ENCODE data around the gene ACKR3. TPM values are rescaled to one million over a fixed set of nuclear protein-coding genes. Genes with fewer than 3 reads are reported as not detected.
A peak's percentile ranks its signal among the peaks of the same experiment; 100 is the strongest.

ACKR3 gene
- total RNA-seq (7.1 TPM), polyA plus RNA-seq (13.9 TPM)
- long read RNA-seq, donor 1, partial matches to known transcripts, result 0 of 1 reads
- long read RNA-seq, donor 1, other reads (novel, unspliced or antisense), result 0 of 1 reads
- long read RNA-seq, donor 2, partial matches to known transcripts, result 0 of 2 reads
- long read RNA-seq, donor 2, other reads (novel, unspliced or antisense), result 0 of 2 reads
- long read RNA-seq, donor 3, partial matches to known transcripts, result 0 of 3 reads
- long read RNA-seq, donor 3, other reads (novel, unspliced or antisense), result 0 of 3 reads
- long read RNA-seq, donor 4, partial matches to known transcripts, result 0 of 2 reads
- long read RNA-seq, donor 4, other reads (novel, unspliced or antisense), result 0 of 2 reads
- long read RNA-seq, donor 5, transcript ACKR3-201 (2 exons, 2,203 nt), result major isoform, 8 of 8 reads
- long read RNA-seq, donor 5, partial matches to known transcripts, result 0 of 8 reads
- long read RNA-seq, donor 5, other reads (novel, unspliced or antisense), result 0 of 8 reads
- long read RNA-seq, donor 6, partial matches to known transcripts, result 0 of 1 reads
- long read RNA-seq, donor 6, other reads (novel, unspliced or antisense), result 0 of 1 reads
- long read RNA-seq, donor 7, partial matches to known transcripts, result 0 of 2 reads
- long read RNA-seq, donor 7, other reads (novel, unspliced or antisense), result 0 of 2 reads
- long read RNA-seq, donor 8, result 0 reads
- long read RNA-seq, donor 9, transcript ACKR3-201 (2 exons, 2,203 nt), result major isoform, 6 of 6 reads
- long read RNA-seq, donor 9, partial matches to known transcripts, result 0 of 6 reads
- long read RNA-seq, donor 9, other reads (novel, unspliced or antisense), result 0 of 6 reads
- long read RNA-seq, donor 10, partial matches to known transcripts, result 0 of 4 reads
- long read RNA-seq, donor 10, other reads (novel, unspliced or antisense), result 0 of 4 reads

GRCh38 chr2:236569573-236569973 is at the start of gene ACKR3:
TSS of gene ACKR3 (plus strand) at chr2:236569825. CDS start at chr2:236580466, 10,641 bp downstream.
- Histone ChIP-seq H3K27ac (ENCODE audit: low read depth in 1 of 2, low read length in 1 of 2) (no peak within 1 kb of the TSS), H3K36me3 (ENCODE audit: control insufficient read depth in 2 of 2, insufficient read depth in 2 of 2, low read length in 1 of 2) (no peaks in the 10 kb centered on the region), H3K4me3 (ENCODE audit: low read length in 2 of 2) (peak within 1 kb of the TSS; percentile 42 to 50), H3K4me1 (ENCODE audit: control insufficient read depth in 2 of 2, insufficient read depth in 2 of 2, low read length in 2 of 2) (peaks cover 10 to 46% of the 10 kb centered on the region in 2 donors), H3K27me3 (ENCODE audit: control insufficient read depth in 2 of 2, insufficient read depth in 1 of 2, low read length in 1 of 2) (peaks cover 0 to 15% of the 10 kb centered on the region in 2 donors), H3K9me3 (ENCODE audit: control insufficient read depth in 2 of 2, insufficient read depth in 1 of 2, low read length in 1 of 2) (no peaks in the 10 kb centered on the region)
- peak in 8 of 9 donors; percentile 64 to 94 (median 82) for DNase-seq (ENCODE audit: low read depth in 6 of 9, low spot score in 9 of 9)
- WGBS, result 28% methylated on average over 10 of the region's 10 CpGs

- H3K4me1 ChIP-seq (ENCODE audit: control insufficient read depth in 2 of 2, insufficient read depth in 2 of 2, low read length in 2 of 2), result no peaks in the 10 kb centered on the region
- H3K4me3 ChIP-seq (ENCODE audit: low read length in 2 of 2), result no peak overlapping the region
- H3K27me3 ChIP-seq (ENCODE audit: control insufficient read depth in 2 of 2, insufficient read depth in 1 of 2, low read length in 1 of 2), result no peaks in the 10 kb centered on the region
- H3K27ac ChIP-seq (ENCODE audit: low read depth in 1 of 2, low read length in 1 of 2), result no peak overlapping the region
- DNase-seq (ENCODE audit: low read depth in 6 of 9, low spot score in 9 of 9), result no peak
- no peaks in the 10 kb centered on the region for H3K9me3 ChIP-seq (ENCODE audit: control insufficient read depth in 2 of 2, insufficient read depth in 1 of 2, low read length in 1 of 2)
- no peaks in the 10 kb centered on the region for H3K36me3 ChIP-seq (ENCODE audit: control insufficient read depth in 2 of 2, insufficient read depth in 2 of 2, low read length in 1 of 2)
These were observed 48.1 kb upstream of the ACKR3 start for GRCh38 chr2:236521556-236521955.

GRCh38 chr2:236523249-236523648 is 46.4 kb upstream of the ACKR3 start:
- Histone ChIP-seq H3K27me3 (ENCODE audit: control insufficient read depth in 2 of 2, insufficient read depth in 1 of 2, low read length in 1 of 2) (no peaks in the 10 kb centered on the region), H3K4me3 (ENCODE audit: low read length in 2 of 2) (no peak overlapping the region), H3K9me3 (ENCODE audit: control insufficient read depth in 2 of 2, insufficient read depth in 1 of 2, low read length in 1 of 2) (no peaks in the 10 kb centered on the region), H3K36me3 (ENCODE audit: control insufficient read depth in 2 of 2, insufficient read depth in 2 of 2, low read length in 1 of 2) (no peaks in the 10 kb centered on the region), H3K27ac (ENCODE audit: low read depth in 1 of 2, low read length in 1 of 2) (no peak overlapping the region), H3K4me1 (ENCODE audit: control insufficient read depth in 2 of 2, insufficient read depth in 2 of 2, low read length in 2 of 2) (peaks cover 0 to 3% of the 10 kb centered on the region in 2 donors)
- DNase-seq (ENCODE audit: low read depth in 6 of 9, low spot score in 9 of 9), result no peak

DNA sequence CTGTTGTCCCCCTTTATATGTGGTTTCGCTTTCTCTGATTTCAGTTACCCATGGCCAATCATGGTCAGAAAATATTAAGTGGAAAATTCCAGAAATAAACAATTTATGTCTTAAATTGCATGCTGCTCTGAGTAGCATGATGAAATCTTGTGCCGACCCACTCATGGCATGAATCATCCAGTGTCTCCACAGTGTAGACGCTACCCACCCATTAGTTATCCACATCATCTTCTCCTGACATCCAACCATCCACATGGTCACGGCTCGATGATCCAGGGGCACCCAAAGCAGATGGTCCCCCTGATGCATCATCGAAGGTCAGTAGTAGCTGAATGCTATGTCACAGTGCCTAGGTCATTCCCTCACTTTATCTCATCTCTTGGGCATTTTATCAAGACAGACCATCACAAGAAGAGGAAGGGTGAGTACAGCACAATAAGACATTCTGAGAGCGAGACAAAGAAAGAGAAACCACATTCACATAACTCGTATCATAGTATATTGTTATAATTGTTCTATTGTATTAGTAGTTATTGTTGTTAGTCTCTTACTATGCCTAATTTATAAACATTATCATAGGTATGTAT is 44.1 kb upstream of the ACKR3 start:
- Histone ChIP-seq H3K4me3 (ENCODE audit: low read length in 2 of 2) (no peak overlapping the region), H3K27ac (ENCODE audit: low read depth in 1 of 2, low read length in 1 of 2) (no peak overlapping the region), H3K9me3 (ENCODE audit: control insufficient read depth in 2 of 2, insufficient read depth in 1 of 2, low read length in 1 of 2) (no peaks in the 10 kb centered on the region), H3K36me3 (ENCODE audit: control insufficient read depth in 2 of 2, insufficient read depth in 2 of 2, low read length in 1 of 2) (no peaks in the 10 kb centered on the region), H3K4me1 (ENCODE audit: control insufficient read depth in 2 of 2, insufficient read depth in 2 of 2, low read length in 2 of 2) (peaks cover 0 to 3% of the 10 kb centered on the region in 2 donors), H3K27me3 (ENCODE audit: control insufficient read depth in 2 of 2, insufficient read depth in 1 of 2, low read length in 1 of 2) (no peaks in the 10 kb centered on the region)
- no peak for DNase-seq (ENCODE audit: low read depth in 6 of 9, low spot score in 9 of 9)
- WGBS, result 98% methylated on average over 8 of the region's 8 CpGs

- H3K36me3 ChIP-seq (ENCODE audit: control insufficient read depth in 2 of 2, insufficient read depth in 2 of 2, low read length in 1 of 2), result no peaks in the 10 kb centered on the region
- peaks cover 8 to 11% of the 10 kb centered on the region in 2 donors for H3K4me1 ChIP-seq (ENCODE audit: control insufficient read depth in 2 of 2, insufficient read depth in 2 of 2, low read length in 2 of 2)
- DNase-seq (ENCODE audit: low read depth in 6 of 9, low spot score in 9 of 9), result no peak
- H3K9me3 ChIP-seq (ENCODE audit: control insufficient read depth in 2 of 2, insufficient read depth in 1 of 2, low read length in 1 of 2), result no peaks in the 10 kb centered on the region
- WGBS, result 99% methylated on average over 14 of the region's 14 CpGs
- H3K27ac ChIP-seq (ENCODE audit: low read depth in 1 of 2, low read length in 1 of 2), result no peak overlapping the region
- H3K27me3 ChIP-seq (ENCODE audit: control insufficient read depth in 2 of 2, insufficient read depth in 1 of 2, low read length in 1 of 2), result no peaks in the 10 kb centered on the region
- H3K4me3 ChIP-seq (ENCODE audit: low read length in 2 of 2), result no peak overlapping the region
These were observed 43.0 kb upstream of the ACKR3 start for GRCh38 chr2:236526455-236527158.

DNA sequence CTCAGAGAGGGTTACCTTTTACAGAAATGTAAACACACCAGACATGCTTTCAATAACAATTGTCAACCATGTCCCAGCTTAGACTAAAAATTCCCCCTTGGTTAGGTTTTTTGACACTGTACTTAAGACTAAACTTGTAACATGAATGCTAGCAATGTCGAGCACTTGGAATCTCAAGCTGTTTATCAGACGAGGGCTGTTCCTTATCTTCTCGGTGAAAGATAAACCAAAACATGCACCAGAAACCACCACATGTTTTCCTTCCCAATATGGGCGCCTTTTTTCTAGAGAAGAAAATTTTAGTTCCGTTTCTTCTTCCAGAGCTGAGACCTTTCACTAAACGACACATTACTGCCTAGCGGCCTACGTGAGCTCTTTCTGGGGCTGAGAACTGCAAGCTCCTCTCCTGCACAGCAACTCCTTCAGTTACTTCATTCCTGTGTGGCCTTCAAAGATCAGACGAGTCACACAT is 42.4 kb upstream of the ACKR3 start:
- Histone ChIP-seq H3K27ac (ENCODE audit: low read depth in 1 of 2, low read length in 1 of 2) (no peak overlapping the region), H3K4me1 (ENCODE audit: control insufficient read depth in 2 of 2, insufficient read depth in 2 of 2, low read length in 2 of 2) (peaks cover 14 to 17% of the 10 kb centered on the region in 2 donors), H3K36me3 (ENCODE audit: control insufficient read depth in 2 of 2, insufficient read depth in 2 of 2, low read length in 1 of 2) (no peaks in the 10 kb centered on the region), H3K4me3 (ENCODE audit: low read length in 2 of 2) (no peak overlapping the region), H3K9me3 (ENCODE audit: control insufficient read depth in 2 of 2, insufficient read depth in 1 of 2, low read length in 1 of 2) (no peaks in the 10 kb centered on the region), H3K27me3 (ENCODE audit: control insufficient read depth in 2 of 2, insufficient read depth in 1 of 2, low read length in 1 of 2) (no peaks in the 10 kb centered on the region)
- no peak for DNase-seq (ENCODE audit: low read depth in 6 of 9, low spot score in 9 of 9)
- 61% methylated on average over 9 of the region's 9 CpGs for WGBS

GRCh38 chr2:236529606-236530005 is 40.0 kb upstream of the ACKR3 start:
- no peak for DNase-seq (ENCODE audit: low read depth in 6 of 9, low spot score in 9 of 9)
- 85% methylated on average over 4 of the region's 4 CpGs for WGBS
- Histone ChIP-seq H3K27me3 (ENCODE audit: control insufficient read depth in 2 of 2, insufficient read depth in 1 of 2, low read length in 1 of 2) (no peaks in the 10 kb centered on the region), H3K4me3 (ENCODE audit: low read length in 2 of 2) (no peak overlapping the region), H3K4me1 (ENCODE audit: control insufficient read depth in 2 of 2, insufficient read depth in 2 of 2, low read length in 2 of 2) (peaks cover 14 to 20% of the 10 kb centered on the region in 2 donors), H3K9me3 (ENCODE audit: control insufficient read depth in 2 of 2, insufficient read depth in 1 of 2, low read length in 1 of 2) (no peaks in the 10 kb centered on the region), H3K36me3 (ENCODE audit: control insufficient read depth in 2 of 2, insufficient read depth in 2 of 2, low read length in 1 of 2) (no peaks in the 10 kb centered on the region), H3K27ac (ENCODE audit: low read depth in 1 of 2, low read length in 1 of 2) (no peak overlapping the region)

GRCh38 chr2:236530512-236530911 is 39.1 kb upstream of the ACKR3 start:
- peaks cover 14 to 24% of the 10 kb centered on the region in 2 donors for H3K4me1 ChIP-seq (ENCODE audit: control insufficient read depth in 2 of 2, insufficient read depth in 2 of 2, low read length in 2 of 2)
- WGBS, result 83% methylated on average over 1 of the region's 1 CpG
- no peak overlapping the region for H3K4me3 ChIP-seq (ENCODE audit: low read length in 2 of 2)
- no peaks in the 10 kb centered on the region for H3K9me3 ChIP-seq (ENCODE audit: control insufficient read depth in 2 of 2, insufficient read depth in 1 of 2, low read length in 1 of 2)
- DNase-seq (ENCODE audit: low read depth in 6 of 9, low spot score in 9 of 9), result no peak
- H3K27me3 ChIP-seq (ENCODE audit: control insufficient read depth in 2 of 2, insufficient read depth in 1 of 2, low read length in 1 of 2), result no peaks in the 10 kb centered on the region
- H3K27ac ChIP-seq (ENCODE audit: low read depth in 1 of 2, low read length in 1 of 2), result no peak overlapping the region
- H3K36me3 ChIP-seq (ENCODE audit: control insufficient read depth in 2 of 2, insufficient read depth in 2 of 2, low read length in 1 of 2), result no peaks in the 10 kb centered on the region

All from thymus (tissue), 14 donors.